Measurements from ENCODE around the gene MAGI2. TPM values are rescaled to one million over a fixed set of nuclear protein-coding genes. Genes with fewer than 3 reads are reported as not detected.

MAGI2 gene
- total RNA-seq, 6 experiments from 2014 or later: 1.2 to 4.0 (median 2.4) TPM

- Histone ChIP-seq H3K27ac (no peak overlapping the region), H3K36me3 (no peaks in the 10 kb centered on the region), H3K9me3 (no peaks in the 10 kb centered on the region), H3K4me3 (no peak overlapping the region), H3K4me1 (no peaks in the 10 kb centered on the region), H3K27me3 (no peaks in the 10 kb centered on the region)
- DNase-seq: no peak
- no peak for TF ChIP-seq CTCF (IDR thresholded peaks at IDR 0.05)
- no peak for TF ChIP-seq POLR2A (IDR thresholded peaks at IDR 0.05)
- WGBS (ENCODE audit: insufficient coverage, low coverage, low lambda C conversion rate, missing lambda C conversion rate): 79% methylated on average over 3 of the region's 4 CpGs
- ATAC-seq: no peak
- intact Hi-C loops (cut with DNase I): no loop called here
Measured at GRCh38 chr7:78153285-78153684, 1300.2 kb downstream of the MAGI2 start.

- no peak for DNase-seq
- 50% methylated on average over 2 of the region's 3 CpGs for WGBS (ENCODE audit: insufficient coverage, low coverage, low lambda C conversion rate, missing lambda C conversion rate)
- no peak for TF ChIP-seq POLR2A (IDR thresholded peaks at IDR 0.05)
- TF ChIP-seq CTCF (IDR thresholded peaks at IDR 0.05): no peak
- intact Hi-C loops (cut with DNase I): no loop called here
- H3K27me3 ChIP-seq: no peaks in the 10 kb centered on the region
- no peak for ATAC-seq
- no peaks in the 10 kb centered on the region for H3K4me1 ChIP-seq
- no peaks in the 10 kb centered on the region for H3K9me3 ChIP-seq
- H3K36me3 ChIP-seq: no peaks in the 10 kb centered on the region
- no peak overlapping the region for H3K4me3 ChIP-seq
- H3K27ac ChIP-seq: no peak overlapping the region
Measured at GRCh38 chr7:78151229-78151628, 1302.2 kb downstream of the MAGI2 start.

GRCh38 chr7:78149787-78150186 is 1303.7 kb downstream of the MAGI2 start:
- 63% methylated on average over 1 of the region's 1 CpG for WGBS (ENCODE audit: insufficient coverage, low coverage, low lambda C conversion rate, missing lambda C conversion rate)
- TF ChIP-seq POLR2A (IDR thresholded peaks at IDR 0.05): no peak
- TF ChIP-seq CTCF (IDR thresholded peaks at IDR 0.05): no peak
- no peak for ATAC-seq
- H3K27me3 ChIP-seq: no peaks in the 10 kb centered on the region
- no peak overlapping the region for H3K4me3 ChIP-seq
- no peaks in the 10 kb centered on the region for H3K9me3 ChIP-seq
- no peak for DNase-seq
- no peaks in the 10 kb centered on the region for H3K36me3 ChIP-seq
- no peak overlapping the region for H3K27ac ChIP-seq
- no peaks in the 10 kb centered on the region for H3K4me1 ChIP-seq
- intact Hi-C loops (cut with DNase I): no loop called here

GRCh38 chr7:78148166-78148894 is 1305.1 kb downstream of the MAGI2 start:
- no peak overlapping the region for H3K4me3 ChIP-seq
- 94% methylated on average over 1 of the region's 1 CpG for WGBS (ENCODE audit: insufficient coverage, low coverage, low lambda C conversion rate, missing lambda C conversion rate)
- intact Hi-C loops (cut with DNase I): no loop called here
- no peaks in the 10 kb centered on the region for H3K4me1 ChIP-seq
- H3K36me3 ChIP-seq: no peaks in the 10 kb centered on the region
- ATAC-seq (no peak), DNase-seq (no peak)
- H3K27me3 ChIP-seq: no peaks in the 10 kb centered on the region
- H3K9me3 ChIP-seq: no peaks in the 10 kb centered on the region
- TF ChIP-seq CTCF (IDR thresholded peaks at IDR 0.05) (no peak), POLR2A (IDR thresholded peaks at IDR 0.05) (no peak)
- no peak overlapping the region for H3K27ac ChIP-seq

GRCh38 chr7:78146546-78146945 is 1306.9 kb downstream of the MAGI2 start:
- Histone ChIP-seq H3K27me3 (no peaks in the 10 kb centered on the region), H3K36me3 (no peaks in the 10 kb centered on the region), H3K27ac (no peak overlapping the region), H3K4me3 (no peak overlapping the region), H3K9me3 (no peaks in the 10 kb centered on the region), H3K4me1 (no peaks in the 10 kb centered on the region)
- intact Hi-C loops (cut with DNase I): no loop called here
- ATAC-seq: no peak
- no peak for DNase-seq
- TF ChIP-seq CTCF (IDR thresholded peaks at IDR 0.05): no peak
- TF ChIP-seq POLR2A (IDR thresholded peaks at IDR 0.05): no peak
